DND-41 (cell line): ENCODE data around the gene FAF1.

Source experiments
- ATAC-seq: fragments of 200-7000 bp; cut with Tn5 transposase; 3 replicates; pipeline ENCODE4 v1.9.1; 2021; ENCODE audit warnings: low read depth; ENCODE audit not compliant: insufficient read depth
- DNase-seq: peaks from one replicate; pipeline ENCODE4 v3.0.0-alpha.2; 2020
- H2AFZ ChIP-seq: 2 replicates; pipeline ENCODE4 v1.6.0; 2012; ENCODE audit warnings: low read depth, low read length
- H3K27ac ChIP-seq: 2 replicates; pipeline ENCODE4 v1.5.1; 2012; ENCODE audit warnings: low read length, inconsistent platforms
- H3K27me3 ChIP-seq: fragments of 200-600 bp; sonication (generic); 2 replicates; pipeline ENCODE4 v1.6.0; 2012; ENCODE audit warnings: low read length, mild to moderate bottlenecking, inconsistent platforms; ENCODE audit not compliant: insufficient read depth, poor library complexity
- H3K36me3 ChIP-seq: 2 replicates; pipeline ENCODE4 v1.5.1; 2012; ENCODE audit warnings: low read length, inconsistent platforms; ENCODE audit not compliant: insufficient read depth
- H3K4me1 ChIP-seq: 2 replicates; pipeline ENCODE4 v1.5.1; 2012; ENCODE audit warnings: mild to moderate bottlenecking, low read length; ENCODE audit not compliant: insufficient read depth
- H3K4me2 ChIP-seq: 2 replicates; pipeline ENCODE4 v1.6.0; 2012; ENCODE audit warnings: mild to moderate bottlenecking, moderate library complexity, low read length, inconsistent platforms; ENCODE audit not compliant: insufficient read depth
- H3K4me3 ChIP-seq, 2 experiments: fragments of 200-600 bp in 1 of 2; shearing (Covaris generic) in 1 of 2; 2 replicates each; pipeline ENCODE4 v1.5.1; 2012 to 2016; ENCODE audit warnings: inconsistent platforms in 2 of 2, low read length in 2 of 2, mild to moderate bottlenecking in 2 of 2, low read depth in 1 of 2, moderate library complexity in 1 of 2
- H3K79me2 ChIP-seq: 2 replicates; pipeline ENCODE4 v1.6.0; 2012; ENCODE audit warnings: low read length, inconsistent platforms; ENCODE audit not compliant: insufficient read depth
- H3K9ac ChIP-seq: 2 replicates; pipeline ENCODE4 v1.6.0; 2012; ENCODE audit warnings: low read depth, mild to moderate bottlenecking, inconsistent platforms, low read length, moderate library complexity
- H3K9me3 ChIP-seq: 2 replicates; pipeline ENCODE4 v1.5.1; 2012; ENCODE audit warnings: low read length, moderate library complexity, mild to moderate bottlenecking, inconsistent platforms; ENCODE audit not compliant: insufficient read depth, severe bottlenecking
- H4K20me1 ChIP-seq: 2 replicates; pipeline ENCODE4 v1.6.0; 2012; ENCODE audit warnings: low read length; ENCODE audit not compliant: insufficient read depth
- EZH2 ChIP-seq: IDR thresholded peaks from 3 replicates; pipeline ENCODE4 v1.6.1; 2012; ENCODE audit warnings: borderline replicate concordance, low read depth, mild to moderate bottlenecking, moderate library complexity, low read length, inconsistent platforms; ENCODE audit not compliant: severe bottlenecking
- TF ChIP-seq, protein P1 (sequence below): IDR thresholded peaks from 2 replicates; pipeline ENCODE4 v1.5.1; 2012; ENCODE audit warnings: borderline replicate concordance, low read length, moderate library complexity, mild to moderate bottlenecking; ENCODE audit not compliant: poor library complexity, severe bottlenecking; ENCODE audit errors: extremely low read depth

FAF1 gene

DNA sequence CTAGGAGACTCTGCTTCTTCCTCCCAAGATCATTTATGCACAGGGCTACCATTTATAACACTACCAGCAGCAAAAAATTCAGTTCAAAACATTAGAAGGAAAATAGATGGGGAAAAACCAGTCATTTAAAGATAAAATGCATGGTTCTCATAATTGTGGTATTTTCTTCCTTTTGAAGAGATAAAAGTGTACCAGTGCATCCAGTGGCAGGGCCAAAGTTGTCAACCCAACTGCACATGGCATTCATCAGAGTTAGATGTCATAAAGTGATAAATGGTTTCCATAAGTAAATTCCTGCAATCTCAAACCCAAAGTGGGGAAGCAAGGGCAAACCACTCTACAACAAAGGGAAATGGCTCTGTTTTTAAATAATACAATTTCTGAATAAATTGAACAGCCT, 417.7 kb downstream of the FAF1 start:
- H4K20me1 ChIP-seq = no peaks in the 10 kb centered on the region
- peaks cover 11% of the 10 kb centered on the region; the same call in 1 of the 2 replicates for H3K36me3 ChIP-seq
- H3K4me3 ChIP-seq = no peak overlapping the region
- H3K27ac ChIP-seq = no peak overlapping the region
- DNase-seq (no peak), ATAC-seq (no peak)
- no peak overlapping the region for H3K9ac ChIP-seq
- no peaks in the 10 kb centered on the region for H3K4me1 ChIP-seq
- no peak overlapping the region for H3K4me2 ChIP-seq
- no peak overlapping the region for H2AFZ ChIP-seq
- TF ChIP-seq EZH2 = no peak
- TF ChIP-seq, protein P1, sequence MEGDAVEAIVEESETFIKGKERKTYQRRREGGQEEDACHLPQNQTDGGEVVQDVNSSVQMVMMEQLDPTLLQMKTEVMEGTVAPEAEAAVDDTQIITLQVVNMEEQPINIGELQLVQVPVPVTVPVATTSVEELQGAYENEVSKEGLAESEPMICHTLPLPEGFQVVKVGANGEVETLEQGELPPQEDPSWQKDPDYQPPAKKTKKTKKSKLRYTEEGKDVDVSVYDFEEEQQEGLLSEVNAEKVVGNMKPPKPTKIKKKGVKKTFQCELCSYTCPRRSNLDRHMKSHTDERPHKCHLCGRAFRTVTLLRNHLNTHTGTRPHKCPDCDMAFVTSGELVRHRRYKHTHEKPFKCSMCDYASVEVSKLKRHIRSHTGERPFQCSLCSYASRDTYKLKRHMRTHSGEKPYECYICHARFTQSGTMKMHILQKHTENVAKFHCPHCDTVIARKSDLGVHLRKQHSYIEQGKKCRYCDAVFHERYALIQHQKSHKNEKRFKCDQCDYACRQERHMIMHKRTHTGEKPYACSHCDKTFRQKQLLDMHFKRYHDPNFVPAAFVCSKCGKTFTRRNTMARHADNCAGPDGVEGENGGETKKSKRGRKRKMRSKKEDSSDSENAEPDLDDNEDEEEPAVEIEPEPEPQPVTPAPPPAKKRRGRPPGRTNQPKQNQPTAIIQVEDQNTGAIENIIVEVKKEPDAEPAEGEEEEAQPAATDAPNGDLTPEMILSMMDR = no peak
- H3K9me3 ChIP-seq = no peaks in the 10 kb centered on the region
- H3K27me3 ChIP-seq = no peaks in the 10 kb centered on the region
- H3K79me2 ChIP-seq = no peaks in the 10 kb centered on the region

DNA sequence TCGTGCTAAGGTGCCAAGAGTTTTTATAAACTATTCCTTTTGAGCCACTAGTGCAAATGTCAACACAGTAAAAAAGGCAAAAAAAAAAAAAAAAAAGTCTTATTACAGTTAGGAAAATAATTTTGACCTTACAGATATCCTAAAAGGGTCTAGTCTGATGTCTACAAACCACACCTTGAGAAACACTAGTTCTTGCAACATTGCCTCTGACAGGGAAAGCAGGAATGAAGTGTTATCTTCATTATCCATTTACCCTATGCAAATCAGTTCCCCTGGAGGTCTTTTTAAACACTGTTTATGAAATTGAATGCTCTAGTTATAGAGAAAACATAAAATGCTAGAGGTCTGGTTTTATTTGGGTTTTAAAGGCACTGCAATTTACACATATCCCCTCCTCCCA, 421.6 kb downstream of the FAF1 start:
- Histone ChIP-seq H2AFZ (no peak overlapping the region), H3K36me3 (peaks cover 24% of the 10 kb centered on the region; the same call in 1 of the 2 replicates), H3K27me3 (no peaks in the 10 kb centered on the region), H3K4me2 (no peak overlapping the region), H3K9ac (no peak overlapping the region), H3K27ac (no peak overlapping the region), H3K79me2 (no peaks in the 10 kb centered on the region), H3K4me1 (no peaks in the 10 kb centered on the region), H3K9me3 (no peaks in the 10 kb centered on the region), H3K4me3 (no peak overlapping the region), H4K20me1 (no peaks in the 10 kb centered on the region)
- ATAC-seq (no peak), DNase-seq (no peak)
- TF ChIP-seq EZH2 = no peak
- TF ChIP-seq, protein P1 = no peak

DNA sequence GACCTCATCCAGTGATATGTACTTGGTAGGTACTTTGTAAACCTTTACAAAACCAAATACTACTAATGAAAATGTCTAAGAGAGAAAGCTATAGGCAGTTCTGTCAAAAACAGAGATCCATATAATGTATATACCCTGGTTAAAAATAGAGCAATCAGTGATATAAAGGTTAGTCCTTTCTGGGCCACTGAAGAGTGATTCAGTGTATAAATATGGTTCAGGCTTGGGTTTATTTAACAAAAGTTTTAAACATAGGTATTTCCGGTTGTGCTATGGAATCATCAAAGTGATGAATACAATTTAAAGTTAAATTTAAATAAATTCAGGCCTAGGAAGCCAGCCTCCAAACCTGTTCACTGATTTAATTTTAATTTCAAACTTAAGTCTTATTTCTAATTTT, 428.5 kb downstream of the FAF1 start:
- H3K4me3 ChIP-seq = no peak overlapping the region
- H3K79me2 ChIP-seq = no peaks in the 10 kb centered on the region
- no peaks in the 10 kb centered on the region for H4K20me1 ChIP-seq
- DNase-seq (no peak), ATAC-seq (no peak)
- H3K36me3 ChIP-seq = peaks cover 37% of the 10 kb centered on the region; the same call in 1 of the 2 replicates
- no peak overlapping the region for H2AFZ ChIP-seq
- H3K27me3 ChIP-seq = no peaks in the 10 kb centered on the region
- no peak overlapping the region for H3K4me2 ChIP-seq
- no peaks in the 10 kb centered on the region for H3K9me3 ChIP-seq
- TF ChIP-seq EZH2 = no peak
- TF ChIP-seq, protein P1 = no peak
- no peak overlapping the region for H3K27ac ChIP-seq
- H3K9ac ChIP-seq = no peak overlapping the region
- no peaks in the 10 kb centered on the region for H3K4me1 ChIP-seq

DNA sequence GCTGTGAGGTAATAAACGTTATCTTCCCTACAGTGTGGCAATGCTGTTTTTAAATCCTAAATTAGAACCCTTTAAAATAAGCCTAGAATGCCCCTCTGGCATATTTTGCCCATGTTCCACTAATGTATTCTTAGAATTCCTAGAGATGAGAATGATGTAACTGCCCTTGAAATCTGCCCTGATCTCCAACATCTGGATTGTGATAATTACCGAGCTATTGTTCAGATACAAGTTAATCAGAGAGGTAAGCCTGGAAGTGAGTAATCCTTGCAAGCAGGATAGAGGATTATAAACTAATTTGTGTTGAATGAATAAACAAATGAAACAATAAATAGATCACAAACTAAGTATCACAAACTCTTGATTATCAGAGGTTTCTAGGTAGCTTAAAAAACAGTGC, 429.0 kb downstream of the FAF1 start:
- no peak overlapping the region for H3K27ac ChIP-seq
- no peak overlapping the region for H3K4me2 ChIP-seq
- ATAC-seq = no peak

More for the DNA sequence above, 429.0 kb downstream of the FAF1 start:
- Histone ChIP-seq H3K9ac (no peak overlapping the region), H3K36me3 (peaks cover 33% of the 10 kb centered on the region; the same call in 1 of the 2 replicates), H3K4me3 (no peak overlapping the region), H3K4me1 (no peaks in the 10 kb centered on the region), H3K9me3 (no peaks in the 10 kb centered on the region), H2AFZ (no peak overlapping the region), H4K20me1 (no peaks in the 10 kb centered on the region), H3K27me3 (no peaks in the 10 kb centered on the region), H3K79me2 (no peaks in the 10 kb centered on the region)
- DNase-seq = no peak
- TF ChIP-seq, protein P1 = no peak
- no peak for TF ChIP-seq EZH2
